ENCODE measurements around the gene ACOT9. TPM values are rescaled to one million over a fixed set of nuclear protein-coding genes. Genes with fewer than 3 reads are reported as not detected.

ACOT9 gene, protein sequence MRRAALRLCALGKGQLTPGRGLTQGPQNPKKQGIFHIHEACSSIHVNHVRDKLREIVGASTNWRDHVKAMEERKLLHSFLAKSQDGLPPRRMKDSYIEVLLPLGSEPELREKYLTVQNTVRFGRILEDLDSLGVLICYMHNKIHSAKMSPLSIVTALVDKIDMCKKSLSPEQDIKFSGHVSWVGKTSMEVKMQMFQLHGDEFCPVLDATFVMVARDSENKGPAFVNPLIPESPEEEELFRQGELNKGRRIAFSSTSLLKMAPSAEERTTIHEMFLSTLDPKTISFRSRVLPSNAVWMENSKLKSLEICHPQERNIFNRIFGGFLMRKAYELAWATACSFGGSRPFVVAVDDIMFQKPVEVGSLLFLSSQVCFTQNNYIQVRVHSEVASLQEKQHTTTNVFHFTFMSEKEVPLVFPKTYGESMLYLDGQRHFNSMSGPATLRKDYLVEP
- total RNA-seq = 27.1 and 44.7 TPM in 2 replicates

GRCh38 chrX:23742697-23743622 is at the start of gene ACOT9:
TSS of gene ACOT9 (minus strand) at chrX:23743276. CDS start at chrX:23743144, 132 bp downstream.

GRCh38 chrX:23782863-23783588 is 40.0 kb upstream of the ACOT9 start, which contains the start of gene SAT1:
TSS of gene SAT1 (plus strand) at chrX:23783173. CDS start at chrX:23783352, 179 bp downstream.

DNA sequence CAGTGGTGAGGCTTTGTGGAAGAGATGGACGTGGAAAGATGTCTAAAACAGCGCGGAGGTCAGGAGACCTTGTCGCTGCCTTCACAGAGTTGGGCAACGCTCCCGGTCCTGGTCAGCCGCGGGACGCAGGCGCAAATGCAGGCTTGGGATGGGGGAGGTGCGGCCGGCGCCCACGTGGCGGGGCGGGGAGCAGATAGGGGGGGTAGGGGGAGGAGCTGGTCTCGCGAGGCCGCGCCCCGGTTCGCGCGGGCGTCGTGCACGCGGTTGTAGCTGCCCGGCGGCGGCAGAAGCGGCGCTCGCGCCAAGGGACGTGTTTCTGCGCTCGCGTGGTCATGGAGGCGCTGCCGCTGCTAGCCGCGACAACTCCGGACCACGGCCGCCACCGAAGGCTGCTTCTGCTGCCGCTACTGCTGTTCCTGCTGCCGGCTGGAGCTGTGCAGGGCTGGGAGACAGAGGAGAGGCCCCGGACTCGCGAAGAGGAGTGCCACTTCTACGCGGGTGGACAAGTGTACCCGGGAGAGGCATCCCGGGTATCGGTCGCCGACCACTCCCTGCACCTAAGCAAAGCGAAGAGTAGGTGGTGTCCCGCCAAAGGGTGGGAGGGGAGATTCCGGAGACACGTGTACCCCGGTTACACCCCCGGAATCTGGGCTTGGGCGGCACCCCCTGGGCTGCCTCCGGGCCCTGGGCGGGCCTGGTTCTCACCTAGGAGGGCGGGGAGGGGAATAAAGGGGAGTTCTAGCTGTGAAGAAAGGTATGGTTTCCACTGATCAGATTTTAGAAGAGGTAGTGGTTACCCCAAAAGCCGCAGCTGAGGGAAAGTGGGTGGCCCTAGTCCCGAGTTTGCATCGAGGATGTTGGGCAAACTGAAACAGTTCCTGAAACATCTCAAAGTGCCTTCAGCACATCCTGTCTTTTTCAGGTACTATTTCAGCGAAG is 75.6 kb downstream of the ACOT9 start, which contains the start of gene PRDX4:
Gene PRDX4, plus strand, starts transcription at position 255 of the 939 bp plus-strand sequence. Its CDS starts 78 bp downstream, at position 333.

Other genes starting within 250 kb of the ACOT9 start
- gene PRDX4, start 75.8 kb downstream of the ACOT9 start, total RNA-seq = 213 and 381 TPM in 2 replicates
- gene SAT1, start 39.9 kb upstream of the ACOT9 start, total RNA-seq = 174 and 545 TPM in 2 replicates
- gene APOO, start 164.7 kb upstream of the ACOT9 start, total RNA-seq = 7.9 and 15.5 TPM in 2 replicates
- gene CXorf58, start 164.7 kb upstream of the ACOT9 start, total RNA-seq = under 0.01 TPM in 1 of 2 replicates, not detected in the other

Data from epithelial cell of alveolus of lung (primary cell).